H1 (cell line): ENCODE results near the gene ADAT3. TPM values are rescaled to one million over a fixed set of nuclear protein-coding genes. Genes with fewer than 3 reads are reported as not detected.

ENCODE experiments used
- CBX8 ChIP-seq: fragments of 300-800, 300-1000 bp; sonication (generic); IDR thresholded peaks from 2 replicates; pipeline ENCODE4 v1.7.1; 2016; ENCODE audit warnings: low read depth, low read length, borderline replicate concordance
- CEBPB ChIP-seq: IDR thresholded peaks from 2 replicates; pipeline ENCODE4 v1.6.1; 2012; ENCODE audit warnings: low read depth, low read length
- CHD7 ChIP-seq: fragments of 300-600 bp; sonication (generic); IDR thresholded peaks from 2 replicates; pipeline ENCODE4 v1.7.1; 2012; ENCODE audit warnings: low read length, moderate library complexity, mild to moderate bottlenecking, inconsistent platforms; ENCODE audit not compliant: insufficient replicate concordance
- EGR1 ChIP-seq: IDR thresholded peaks from 2 replicates; pipeline ENCODE4 v1.6.1; 2011; ENCODE audit warnings: low read depth, low read length, borderline replicate concordance
- EP300 ChIP-seq, 2 experiments: IDR thresholded peaks; 1 replicate in 1 of 2; 2 replicates in 1 of 2; pipeline ENCODE4 v1.6.1; 2011 to 2012; ENCODE audit warnings: low read depth in 2 of 2, low read length in 2 of 2, mild to moderate bottlenecking in 2 of 2, borderline replicate concordance in 1 of 2, inconsistent platforms in 1 of 2, moderate library complexity in 1 of 2
- HDAC2 ChIP-seq, 2 experiments: fragments of 300-600 bp in 1 of 2; sonication (generic) in 1 of 2; IDR thresholded peaks; 2 replicates each; pipeline ENCODE4 v1.6.1; 2011 to 2012; ENCODE audit warnings: low read depth in 2 of 2, low read length in 2 of 2, mild to moderate bottlenecking in 2 of 2, moderate library complexity in 2 of 2, borderline replicate concordance in 1 of 2, inconsistent platforms in 1 of 2
- KDM1A ChIP-seq: fragments of 200-600, 300-600 bp; sonication (generic); IDR thresholded peaks from 2 replicates; pipeline ENCODE4 v1.7.1; 2016; ENCODE audit warnings: mild to moderate bottlenecking, low read length, borderline replicate concordance
- KDM4A ChIP-seq: IDR thresholded peaks from one replicate; pipeline ENCODE4 v1.7.1; 2012; ENCODE audit warnings: low read depth, mild to moderate bottlenecking, moderate library complexity, low read length, inconsistent platforms; ENCODE audit not compliant: severe bottlenecking
- NRF1 ChIP-seq: IDR thresholded peaks from 2 replicates; pipeline ENCODE4 v1.6.1; 2011; ENCODE audit warnings: mild to moderate bottlenecking, low read depth, low read length, improper control_type of control experiment
- polyA plus RNA-seq, 7 experiments: library from polyadenylated mRNA; depleted of rRNA in 3 of 7; stranded (reverse) in 5 of 7; unstranded in 2 of 7; fragments of >200 nt in 5 of 7; fragments of 200-250 nt in 2 of 7; gene quantifications; 1 replicate in 5 of 7; 2 replicates in 1 of 7; 4 replicates in 1 of 7; pipeline versions ENCODE4 v1.2.1 to v1.2.3, GENCODE V29; 2011 to 2013; ENCODE audit warnings: missing spikeins in 2 of 7, mixed read lengths in 2 of 7
- total RNA-seq: library from RNA; stranded (reverse); fragmentation: NEBNext Ultra II Directional; extraction: Animal tissue kit (Norgen Biotek cat#: 25700); gene quantifications from 2 replicates; pipeline ENCODE4 v1.2.1, GENCODE V29; 2021

The ADAT3 gene
- total and polyA plus RNA-seq, 2 of the 8 experiments (the other 6 are each of a cell fraction or from before 2014, with no cell fraction given): 5.4 to 10.8 TPM

GRCh38 chr19:1856698-1857603 is 48.2 kb upstream of the ADAT3 start (continued):
- TF ChIP-seq CHD7 (no peak), NRF1 (0 out of 2 replicates have a peak, but pooled peaks have one; percentile 20), KDM1A (no peak), CBX8 (no peak), CEBPB (no peak), HDAC2 (IDR thresholded peaks at IDR 0.05; ENCODE audit: borderline replicate concordance in 1 of 2, low read depth in 2 of 2, low read length in 2 of 2) (no peak), KDM4A (peak; percentile 58), EGR1 (0 out of 2 replicates have a peak, but pooled peaks have one; percentile 5), EP300 (IDR thresholded peaks at IDR 0.05; ENCODE audit: borderline replicate concordance in 1 of 2, low read depth in 2 of 2, low read length in 2 of 2) (no peak)
